Lower leg skin (tissue), 3 donors: ENCODE data around the gene ISG20L2.

Source experiments
- CTCF ChIP-seq, 3 donors: fragments of 450-650 bp; IDR thresholded peaks; one replicate each; pipeline ENCODE4 v1.5.1; 2016; ENCODE audit warnings: antibody characterized with exemption in 3 of 3, mild to moderate bottlenecking in 3 of 3, moderate library complexity in 2 of 3
- POLR2A ChIP-seq, 2 donors: fragments of 450-650 bp; IDR thresholded peaks; one replicate each; pipeline ENCODE4 v1.6.1; 2016 to 2017; ENCODE audit warnings: antibody characterized with exemption in 2 of 2, mild to moderate bottlenecking in 1 of 2, moderate library complexity in 1 of 2

GRCh38 chr1:156675210-156676113, 53.1 kb downstream of the ISG20L2 start:
- TF ChIP-seq POLR2A (IDR thresholded peaks at IDR 0.05) (no peak), CTCF (IDR thresholded peaks at IDR 0.05) (no peak)
